Fibroblast of the aortic adventitia (primary cell): ENCODE results near the gene LIN54. TPM values are rescaled to one million over a fixed set of nuclear protein-coding genes. Genes with fewer than 3 reads are reported as not detected.

Source experiments
- DNase-seq: peaks from one replicate; pipeline ENCODE4 v3.0.0-alpha.2; 2010; ENCODE audit warnings: low read depth
- H3K4me3 ChIP-seq: 2 replicates; pipeline ENCODE4 v1.5.1; 2011; ENCODE audit warnings: low read depth, mild to moderate bottlenecking, control low read depth, low read length, moderate library complexity
- total RNA-seq: library from RNA; depleted of rRNA; stranded (reverse); fragments of >200 nt; gene quantifications from 2 replicates; pipeline ENCODE4 v1.2.3, GENCODE V29; 2012; ENCODE audit warnings: low replicate concordance
- TF ChIP-seq, protein P1 (sequence below): IDR thresholded peaks from 2 replicates; pipeline ENCODE4 v1.5.1; 2011; ENCODE audit warnings: mild to moderate bottlenecking, low read length, control low read depth, inconsistent platforms; ENCODE audit not compliant: insufficient read depth

The LIN54 gene
- total RNA-seq, 1 donor = 42.5 TPM

DNA sequence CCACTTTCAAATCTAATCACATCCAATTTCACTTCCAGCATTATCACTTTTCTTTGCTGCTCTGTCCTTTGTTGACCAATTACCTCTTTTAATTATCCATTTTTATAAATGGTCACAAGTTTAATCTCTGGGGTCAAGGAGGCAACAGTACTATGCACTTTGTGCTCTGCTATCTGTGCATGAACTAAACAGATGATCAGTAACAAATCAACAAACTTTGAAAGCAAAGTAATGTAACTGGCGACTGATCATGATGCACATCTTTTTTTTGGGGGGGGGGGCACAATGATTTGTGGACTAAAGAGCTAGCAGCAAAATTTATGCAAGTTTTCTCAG lies 118.2 kb downstream of the LIN54 start:
- no peak overlapping the region for H3K4me3 ChIP-seq
- no peak for DNase-seq
- TF ChIP-seq, protein P1, sequence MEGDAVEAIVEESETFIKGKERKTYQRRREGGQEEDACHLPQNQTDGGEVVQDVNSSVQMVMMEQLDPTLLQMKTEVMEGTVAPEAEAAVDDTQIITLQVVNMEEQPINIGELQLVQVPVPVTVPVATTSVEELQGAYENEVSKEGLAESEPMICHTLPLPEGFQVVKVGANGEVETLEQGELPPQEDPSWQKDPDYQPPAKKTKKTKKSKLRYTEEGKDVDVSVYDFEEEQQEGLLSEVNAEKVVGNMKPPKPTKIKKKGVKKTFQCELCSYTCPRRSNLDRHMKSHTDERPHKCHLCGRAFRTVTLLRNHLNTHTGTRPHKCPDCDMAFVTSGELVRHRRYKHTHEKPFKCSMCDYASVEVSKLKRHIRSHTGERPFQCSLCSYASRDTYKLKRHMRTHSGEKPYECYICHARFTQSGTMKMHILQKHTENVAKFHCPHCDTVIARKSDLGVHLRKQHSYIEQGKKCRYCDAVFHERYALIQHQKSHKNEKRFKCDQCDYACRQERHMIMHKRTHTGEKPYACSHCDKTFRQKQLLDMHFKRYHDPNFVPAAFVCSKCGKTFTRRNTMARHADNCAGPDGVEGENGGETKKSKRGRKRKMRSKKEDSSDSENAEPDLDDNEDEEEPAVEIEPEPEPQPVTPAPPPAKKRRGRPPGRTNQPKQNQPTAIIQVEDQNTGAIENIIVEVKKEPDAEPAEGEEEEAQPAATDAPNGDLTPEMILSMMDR = no peak

DNA sequence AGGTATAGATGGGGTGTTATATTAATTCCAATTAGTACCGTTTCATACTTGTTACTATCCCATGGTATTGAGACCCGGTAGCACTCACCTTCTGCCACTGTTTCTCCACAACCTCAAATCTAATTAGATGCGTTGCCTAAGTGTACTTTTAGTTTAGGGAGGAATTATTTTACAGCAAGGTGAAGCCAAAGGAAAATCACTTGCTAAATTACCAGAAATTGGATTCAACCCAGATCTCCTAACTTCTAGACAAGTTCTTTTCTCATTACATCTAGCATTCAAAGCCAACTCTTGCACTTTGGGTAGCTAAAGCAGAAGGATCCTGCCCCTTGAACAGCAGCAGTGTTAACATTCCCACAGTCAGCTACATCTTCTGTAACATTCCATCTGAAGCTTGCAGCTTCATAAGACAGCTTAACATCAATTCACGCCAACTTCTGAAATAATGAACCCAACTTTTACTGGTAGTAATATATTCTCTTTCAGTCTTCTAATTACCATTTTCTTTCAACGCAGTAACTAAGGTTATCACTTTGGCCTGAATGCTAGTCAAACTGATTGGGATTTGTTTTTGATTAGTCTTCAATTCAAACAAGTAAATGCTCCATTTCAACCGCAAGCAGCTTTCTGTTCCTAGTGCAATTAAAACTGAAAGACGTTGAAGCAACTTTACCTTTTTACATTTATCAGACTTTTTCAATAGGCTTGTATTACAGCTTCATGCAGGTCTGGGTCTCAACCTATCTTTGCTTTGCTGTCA lies 118.7 kb downstream of the LIN54 start:
- peak; percentile 45 for DNase-seq
- TF ChIP-seq, protein P1 = no peak
- peak overlapping the region; percentile 92 for H3K4me3 ChIP-seq

DNA sequence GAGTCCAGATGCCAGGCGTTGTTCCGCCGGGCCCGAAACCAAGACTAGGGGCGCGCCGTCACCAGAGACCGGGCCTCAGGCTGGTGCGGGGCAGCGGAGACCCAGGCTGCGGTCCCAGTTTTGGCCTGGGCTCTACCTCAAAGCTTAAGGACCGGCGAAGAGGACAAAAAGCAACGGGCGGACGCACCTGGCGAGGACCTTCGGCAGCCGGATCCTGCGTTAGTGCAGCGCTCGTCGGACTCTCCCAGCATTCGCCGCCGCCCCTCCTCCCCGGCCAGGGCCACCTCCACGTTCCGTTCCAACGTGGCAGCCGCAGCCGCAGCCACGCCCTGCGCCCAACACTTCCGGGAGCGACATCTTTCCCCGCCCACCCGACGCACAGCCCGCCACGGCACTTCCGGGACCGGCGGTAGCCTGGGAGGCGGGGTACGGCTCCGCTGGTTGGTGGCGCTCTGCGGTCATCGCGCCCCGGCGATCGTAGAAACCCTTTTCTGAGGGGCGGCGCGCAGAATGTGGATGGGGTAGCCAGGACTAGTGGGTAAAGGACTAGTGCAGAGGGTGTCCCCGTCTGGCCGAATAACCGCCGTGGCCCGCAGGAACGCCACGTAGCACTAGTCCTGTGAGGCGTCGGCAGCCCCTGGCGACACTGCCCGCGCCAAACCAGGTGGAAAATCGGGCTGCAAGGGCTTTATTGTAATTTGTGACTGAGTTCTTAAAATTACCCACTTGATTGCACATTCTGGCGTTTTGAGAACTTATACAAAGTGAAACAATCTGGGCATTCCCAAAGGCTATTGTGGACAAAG lies 119.5 kb downstream of the LIN54 start, which contains the start of gene SEC31A:
Gene SEC31A (minus strand): TSS at position 253 of the 806 bp plus-strand sequence. CDS start 9,217 bp downstream, outside the sequence.
- DNase-seq = peak; percentile 91
- H3K4me3 ChIP-seq = peak within 1 kb of the TSS; percentile 92
- TF ChIP-seq, protein P1 = no peak

DNA sequence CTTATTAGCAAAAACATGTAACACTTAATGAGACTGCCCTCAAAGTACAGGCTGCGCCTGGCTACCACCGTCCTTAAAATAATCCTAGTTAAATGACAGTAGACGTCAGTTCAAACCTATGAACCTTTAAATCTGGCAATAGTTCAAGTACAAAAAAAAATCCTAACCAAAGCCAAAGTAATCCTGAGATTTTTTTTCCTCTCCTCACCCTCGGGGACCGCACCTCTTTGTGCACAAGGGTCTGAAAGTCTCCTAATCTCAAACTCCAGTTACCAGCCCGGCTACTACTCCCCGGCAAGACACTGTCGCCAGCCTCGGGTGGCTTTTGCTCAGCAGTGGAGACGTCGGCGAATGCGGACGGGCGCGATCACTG lies 120.1 kb downstream of the LIN54 start:
- DNase-seq = peak; percentile 53
- H3K4me3 ChIP-seq = peak overlapping the region; percentile 92
- TF ChIP-seq, protein P1 = no peak

DNA sequence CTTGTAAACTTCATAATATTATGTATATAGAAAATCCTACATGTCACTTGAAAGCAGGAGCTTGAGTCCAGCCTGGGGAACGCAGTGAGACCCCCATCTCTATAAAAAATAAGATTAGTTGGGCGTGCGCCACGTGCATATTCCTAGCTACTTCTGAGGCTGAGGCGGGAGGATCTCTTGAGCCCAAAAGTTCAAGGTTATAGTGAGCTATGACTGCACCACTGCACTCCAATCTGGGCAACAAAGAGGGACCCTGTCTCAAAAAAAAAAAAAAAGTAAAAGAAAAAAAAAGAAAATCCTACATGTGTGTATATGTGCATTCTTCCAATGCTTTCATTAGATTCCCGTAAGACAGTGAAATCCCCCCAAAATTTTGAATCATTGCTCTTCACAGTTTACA lies 121.3 kb downstream of the LIN54 start:
- TF ChIP-seq, protein P1 = no peak
- no peak for DNase-seq
- H3K4me3 ChIP-seq = peak overlapping the region; percentile 92

DNA sequence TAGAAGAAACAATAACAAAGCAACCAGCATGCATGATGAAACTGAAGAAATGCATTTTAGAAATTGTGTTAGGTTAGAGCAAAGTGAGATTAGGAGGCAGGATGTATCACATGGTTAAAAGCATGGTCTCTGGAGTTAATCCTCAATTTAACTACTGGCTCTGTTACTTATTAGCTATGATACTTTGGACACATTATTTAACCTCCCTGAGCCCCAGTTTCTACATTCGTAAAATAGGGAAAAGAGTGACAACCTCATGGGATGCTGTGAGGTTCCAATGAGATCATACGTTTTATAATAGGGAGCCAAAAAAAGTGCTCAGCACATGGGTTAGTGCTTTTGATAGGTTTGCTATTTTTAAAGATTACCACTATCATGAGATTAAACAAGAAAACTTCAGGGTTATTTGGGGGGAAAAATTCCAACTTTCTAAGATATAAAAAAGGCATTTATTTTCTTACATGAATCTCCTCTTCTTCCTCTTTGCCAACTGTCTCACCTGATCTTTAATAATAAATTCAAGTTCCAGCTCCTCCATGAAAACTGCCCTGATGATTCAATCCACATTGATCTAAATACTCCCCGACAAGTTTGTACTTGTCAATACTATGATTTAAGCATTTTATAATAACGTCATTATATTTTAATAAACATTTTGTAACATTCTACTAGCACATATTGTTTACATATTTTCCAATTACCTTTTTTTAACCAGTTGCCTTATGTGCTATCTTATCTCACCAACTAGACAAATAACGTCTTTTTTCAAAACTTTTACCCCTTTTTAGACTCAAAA lies 124.3 kb downstream of the LIN54 start:
- DNase-seq = peak; percentile 35
- peak overlapping the region; percentile 26 for H3K4me3 ChIP-seq
- TF ChIP-seq, protein P1 = no peak
